T-helper 2 cell (primary cell): Measurements from ENCODE around the gene GGT5.
"Not testable (repeated sequence)": the region's sequence is repeated elsewhere in the genome, so short reads cannot be mapped to it uniquely, and the experiment has no call there.

Experiments used
- DNase-seq, 5 experiments: peaks; one replicate each; pipeline versions ENCODE4 v3.0.0 to v3.0.0-alpha.2; 2012 to 2022

Gene GGT5

DNA sequence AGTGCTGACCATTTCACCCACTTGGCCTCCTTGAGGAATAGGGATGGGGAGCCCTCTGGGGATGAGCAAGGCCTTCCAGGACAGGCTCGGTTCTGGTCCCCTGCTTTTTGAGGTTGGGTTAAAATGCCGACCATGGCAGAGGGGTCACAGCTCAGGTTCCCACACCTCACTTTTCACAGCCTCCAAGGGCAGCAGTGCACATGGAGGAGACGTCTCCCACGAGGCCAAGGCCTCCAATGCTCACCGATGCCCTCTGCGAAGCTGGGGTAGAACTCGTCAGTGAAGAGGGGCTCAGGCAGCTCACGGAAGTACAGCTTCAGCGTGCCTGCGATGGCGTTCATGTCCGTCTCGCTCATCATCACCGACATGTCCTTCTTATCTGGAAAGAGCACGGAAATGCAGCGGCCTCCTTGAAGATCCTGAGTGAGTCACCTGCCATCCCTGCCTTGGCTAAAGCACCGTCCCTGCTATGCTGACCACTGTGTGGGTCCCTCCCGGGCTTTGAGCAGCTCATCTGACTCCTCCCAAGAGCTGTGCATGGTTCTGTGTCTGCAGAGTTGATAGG is 17.4 kb upstream of the GGT5 start:
- not testable (repeated sequence) for DNase-seq

DNA sequence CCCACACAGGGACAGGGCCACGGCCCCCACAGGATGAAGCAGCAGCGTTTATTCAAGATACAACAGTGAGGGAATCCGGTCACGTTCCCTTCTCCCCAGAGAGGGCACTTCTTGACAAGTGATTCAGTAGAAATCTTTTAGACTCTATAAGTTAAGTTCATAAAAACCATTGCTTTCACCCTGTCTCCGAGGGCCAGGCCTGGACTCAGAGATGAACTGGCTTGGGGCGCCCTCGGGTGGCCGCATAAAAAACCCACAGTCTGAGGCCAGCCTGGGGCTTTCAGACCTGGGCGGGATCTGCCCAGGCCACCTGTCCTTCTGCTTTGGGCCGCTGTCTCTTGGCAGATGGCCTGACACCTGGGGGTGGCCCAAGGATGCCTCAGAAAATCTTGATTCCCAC is 14.6 kb upstream of the GGT5 start:
- peak; percentile 30 to 76 (median 50) for DNase-seq

DNA sequence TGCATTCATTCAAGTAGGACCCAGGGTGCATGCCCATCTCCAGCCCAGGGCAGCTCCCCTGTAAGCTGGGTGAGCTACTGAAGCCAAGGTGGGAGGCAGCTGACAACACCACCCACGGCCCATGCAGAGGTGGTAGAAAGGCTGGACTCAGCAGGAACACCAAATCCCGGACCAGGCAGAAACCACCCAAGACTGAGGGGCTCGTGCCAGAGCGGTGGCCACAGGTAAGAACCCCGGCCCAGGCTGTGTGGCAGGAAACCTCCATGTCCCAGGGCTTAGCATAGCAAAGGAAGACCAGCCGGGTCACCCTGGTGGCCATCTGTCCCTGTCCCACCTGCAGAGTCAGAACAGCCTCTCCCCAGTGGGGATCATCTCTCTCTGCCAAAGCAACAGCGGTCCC is 11.9 kb upstream of the GGT5 start:
- DNase-seq, result not testable (repeated sequence)

DNA sequence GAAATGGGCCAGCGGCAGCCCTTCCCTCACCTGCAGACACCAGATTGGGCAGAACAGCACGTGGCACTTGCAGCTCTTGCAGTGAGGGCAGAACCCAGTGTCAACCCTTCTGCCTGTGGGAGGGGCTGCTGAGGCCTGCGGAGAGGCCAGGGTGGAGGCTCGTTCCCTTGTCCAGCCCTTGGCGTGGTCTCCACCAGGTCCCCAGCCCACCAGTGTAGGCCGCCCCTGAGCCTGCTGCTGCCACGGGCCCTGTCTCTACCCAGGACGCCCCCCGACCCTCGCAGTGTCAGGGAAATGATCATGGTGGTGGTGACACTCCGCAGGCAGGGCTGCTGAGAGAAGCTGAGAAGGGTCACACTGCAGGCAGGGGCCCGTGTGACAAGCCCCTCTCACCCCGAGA is 11.3 kb upstream of the GGT5 start:
- not testable (repeated sequence) for DNase-seq

DNA sequence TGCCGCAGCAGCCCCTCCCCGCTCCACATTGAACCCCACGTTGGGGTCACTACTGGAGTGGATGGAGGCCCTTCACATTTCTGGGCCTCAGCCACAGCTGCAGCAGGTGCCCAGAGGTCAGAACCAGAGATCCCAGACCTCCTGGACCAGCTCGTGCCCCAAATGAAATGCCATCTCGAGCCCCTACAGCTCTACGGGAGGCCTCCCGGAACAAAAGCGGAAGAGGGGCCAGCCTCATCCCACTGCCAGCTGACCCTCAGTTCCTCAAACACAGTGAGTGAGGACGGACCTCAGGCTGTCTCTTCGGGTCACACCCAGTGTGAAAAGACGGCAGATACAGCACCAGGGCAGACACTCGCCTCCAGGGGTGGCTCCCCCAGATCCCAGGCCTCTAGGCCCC is 8.2 kb upstream of the GGT5 start:
- not testable (repeated sequence) for DNase-seq

DNA sequence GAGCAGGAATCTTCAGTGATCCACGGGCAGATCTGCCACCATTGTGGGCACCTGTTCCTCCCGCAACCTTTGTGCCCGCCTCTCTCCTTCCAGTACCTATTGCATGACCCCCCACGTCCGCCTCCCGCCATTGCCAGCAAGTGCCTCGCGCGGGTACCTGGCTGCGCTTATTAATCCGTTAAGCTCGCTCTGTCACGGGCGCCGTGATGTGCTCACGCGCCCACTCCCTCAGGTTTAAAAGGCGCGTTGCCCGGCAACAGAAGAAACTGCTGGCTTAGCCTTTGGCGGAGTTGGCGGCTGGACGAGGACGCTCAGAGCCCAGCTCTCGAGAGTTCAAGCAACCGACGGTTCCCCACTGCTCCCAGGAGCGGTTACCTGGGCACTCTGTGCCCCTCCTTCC is 6.4 kb upstream of the GGT5 start:
- not testable (repeated sequence) for DNase-seq

DNA sequence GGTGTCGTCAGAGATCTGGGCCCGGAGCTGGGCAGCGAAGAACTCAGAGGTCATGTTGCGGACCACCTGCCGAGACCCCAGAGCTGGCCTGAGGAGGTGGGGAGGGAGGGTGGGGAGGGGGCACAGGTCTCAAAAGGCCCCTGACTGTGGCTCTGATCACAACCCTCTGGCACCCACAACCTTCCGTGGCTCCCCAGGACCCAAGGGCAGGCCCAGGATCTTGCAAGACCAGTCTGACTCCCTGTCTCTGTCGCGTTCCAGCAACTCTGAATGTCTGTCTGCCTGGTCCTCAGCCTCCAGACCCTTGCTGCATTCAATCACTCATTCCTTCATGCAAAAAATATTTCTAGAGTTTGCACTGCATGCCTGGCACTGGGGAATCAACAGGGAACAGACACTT is 4.5 kb upstream of the GGT5 start:
- DNase-seq, result not testable (repeated sequence)

DNA sequence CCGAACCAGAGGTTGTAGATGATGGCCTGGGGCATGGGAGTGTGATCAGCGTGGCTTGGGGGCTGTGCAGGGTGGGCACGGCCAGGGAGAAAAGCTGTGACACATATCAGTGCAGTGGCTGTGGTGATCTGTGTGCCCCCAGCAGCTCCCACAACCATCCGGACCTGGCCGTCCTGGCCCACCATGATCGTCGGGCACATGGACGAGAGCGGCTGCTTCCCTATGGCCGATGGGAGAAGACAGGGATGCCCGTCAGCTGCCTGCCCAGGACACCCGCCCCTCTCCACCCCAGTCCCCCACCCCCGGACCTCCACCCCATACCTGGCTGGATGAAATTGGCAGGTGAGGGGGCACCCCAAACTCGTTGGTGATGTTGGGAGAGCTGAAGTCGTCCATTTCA is 3.7 kb upstream of the GGT5 start:
- DNase-seq, result not testable (repeated sequence)

DNA sequence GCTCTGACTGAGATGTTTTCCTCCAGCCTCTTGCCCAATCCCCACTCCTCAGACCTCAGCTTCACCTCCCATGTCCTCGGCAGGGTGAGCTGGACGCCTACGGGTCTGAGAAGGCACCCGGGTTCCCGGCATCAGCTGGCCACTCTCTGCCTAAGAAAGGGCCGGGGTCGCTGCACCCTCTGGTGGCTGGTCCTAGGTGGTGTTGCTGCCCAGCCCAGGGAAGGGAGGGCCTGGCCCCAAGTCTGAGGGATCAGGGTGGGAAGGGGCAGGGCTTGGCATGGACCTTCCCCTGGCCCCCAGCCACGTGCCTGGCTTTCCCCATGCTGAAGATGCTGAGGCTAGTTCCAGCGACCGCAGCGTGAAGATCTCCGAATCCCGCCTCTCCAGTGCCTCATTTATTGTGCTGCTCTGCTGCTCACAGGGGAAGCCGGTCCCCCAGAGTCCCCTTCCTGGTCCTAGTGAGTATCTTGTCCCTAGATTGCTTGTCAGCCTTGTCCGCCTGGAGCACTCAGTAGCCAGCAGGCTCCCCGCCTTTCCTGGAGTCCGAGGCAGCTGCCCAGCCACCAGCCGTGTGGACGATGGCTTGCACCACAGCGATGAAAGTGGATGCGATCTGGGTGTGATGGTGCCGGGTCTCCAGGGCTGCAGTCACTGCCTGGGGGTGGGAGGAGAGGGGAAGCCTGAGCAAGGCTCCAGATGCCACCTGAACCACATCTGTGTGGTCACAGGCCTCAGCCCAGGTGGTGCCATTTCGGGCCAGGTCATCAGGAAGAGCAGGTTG is 2.9 kb upstream of the GGT5 start:
- DNase-seq, result peak in 3 of 5 experiments; percentile 15 to 49 (median 36)

DNA sequence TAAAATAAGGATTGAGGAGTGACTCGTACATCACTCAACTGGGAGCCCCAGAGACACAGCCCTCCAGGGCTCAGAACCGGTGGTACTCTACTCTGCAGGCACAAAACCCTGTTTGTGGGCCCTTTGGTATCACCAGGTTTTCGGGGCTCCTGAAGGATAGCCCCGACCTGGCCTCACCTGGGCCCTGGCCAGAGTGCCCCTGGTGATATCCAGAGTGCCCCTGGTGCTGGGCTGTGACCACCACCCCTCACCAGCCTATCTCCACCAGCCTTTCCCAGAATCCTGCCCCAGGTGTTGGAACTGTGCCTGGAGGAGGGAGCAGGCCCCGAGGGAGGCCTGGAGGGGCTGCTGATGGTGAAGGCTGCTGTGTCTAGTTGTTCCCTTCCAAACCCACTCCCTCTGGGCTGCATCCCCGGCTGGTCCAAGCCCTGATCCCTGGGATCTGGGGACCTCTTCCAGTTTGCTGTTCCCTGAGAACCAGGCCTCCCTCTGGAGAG is 2.2 kb upstream of the GGT5 start:
- DNase-seq, result no peak

DNA sequence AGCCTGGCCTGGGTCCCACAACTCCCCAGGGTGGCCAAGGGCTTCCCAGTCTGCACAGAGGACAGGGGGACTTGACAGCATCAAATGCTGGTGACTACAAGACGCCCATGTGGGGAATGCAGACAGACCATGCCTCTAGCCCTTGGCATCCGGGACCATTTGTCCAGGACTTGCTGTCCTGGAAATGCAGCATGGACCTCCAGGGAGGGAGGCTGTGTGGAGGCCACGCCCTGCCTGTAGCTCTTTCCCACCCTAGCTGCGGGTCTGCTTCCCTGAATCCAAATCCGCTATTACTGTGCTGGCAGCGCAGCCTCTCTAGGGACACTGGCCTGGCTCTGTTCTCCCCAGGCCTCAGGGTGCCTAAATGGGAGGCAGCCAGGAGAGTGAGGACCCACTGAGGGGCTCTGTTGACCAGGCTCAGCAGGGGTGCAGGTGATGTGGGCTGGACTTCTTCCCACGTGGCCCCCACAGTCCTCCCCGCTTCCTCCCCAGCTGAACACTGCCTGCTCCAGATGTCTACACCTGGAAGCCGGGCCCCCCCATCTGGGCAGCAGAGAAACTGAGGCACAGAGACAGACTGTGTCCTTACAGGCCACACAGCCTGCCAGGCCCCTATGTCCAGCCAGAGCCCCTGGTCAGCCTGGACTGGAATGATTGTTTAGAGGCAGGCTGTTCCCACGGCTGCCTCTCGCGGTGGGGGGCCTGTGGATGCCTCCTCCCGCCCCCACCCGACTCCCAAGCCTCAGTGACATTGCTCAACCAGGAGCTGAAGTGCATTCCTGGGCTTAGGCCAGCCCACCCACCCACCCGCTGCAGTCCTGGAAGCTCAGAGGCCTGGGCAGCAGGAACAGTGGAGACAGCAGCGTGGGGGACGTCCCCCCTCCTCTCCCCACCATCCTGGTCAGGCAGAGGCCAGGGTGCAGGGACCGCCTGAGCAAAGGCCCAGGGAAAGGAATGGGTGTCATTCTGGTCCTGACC is 991 bp upstream of the GGT5 start:
- DNase-seq, result not testable (repeated sequence)

DNA sequence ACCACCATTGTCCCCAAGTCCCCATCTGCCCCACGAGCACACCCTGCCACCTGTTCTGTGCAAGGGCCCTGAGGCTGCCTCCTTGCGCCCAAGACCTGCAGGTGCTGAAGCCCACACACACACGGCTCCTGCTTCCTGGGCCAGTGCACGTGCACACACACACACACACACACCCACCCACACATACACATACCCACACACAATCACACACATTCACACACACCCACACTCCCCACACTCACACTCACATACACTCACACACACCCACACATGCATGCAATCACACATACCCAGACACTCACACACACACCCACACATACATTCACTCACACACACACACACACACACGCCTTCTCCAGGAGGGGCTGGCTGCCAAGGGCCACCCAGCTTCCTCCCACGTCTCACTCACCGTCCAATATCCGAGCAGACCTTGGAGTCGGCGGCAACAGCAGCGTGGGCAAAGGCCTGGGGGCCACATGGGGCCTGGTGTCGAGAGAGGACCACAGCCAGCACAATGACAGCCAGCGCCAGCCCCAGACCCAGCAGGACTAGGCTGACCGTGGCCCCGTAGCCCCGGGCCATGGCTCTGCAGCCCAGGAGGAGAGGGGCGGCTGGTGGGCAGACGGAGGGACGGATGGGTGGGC is 616 bp downstream of the GGT5 start:
- DNase-seq, result peak in 1 of 5 experiments; percentile 21

DNA sequence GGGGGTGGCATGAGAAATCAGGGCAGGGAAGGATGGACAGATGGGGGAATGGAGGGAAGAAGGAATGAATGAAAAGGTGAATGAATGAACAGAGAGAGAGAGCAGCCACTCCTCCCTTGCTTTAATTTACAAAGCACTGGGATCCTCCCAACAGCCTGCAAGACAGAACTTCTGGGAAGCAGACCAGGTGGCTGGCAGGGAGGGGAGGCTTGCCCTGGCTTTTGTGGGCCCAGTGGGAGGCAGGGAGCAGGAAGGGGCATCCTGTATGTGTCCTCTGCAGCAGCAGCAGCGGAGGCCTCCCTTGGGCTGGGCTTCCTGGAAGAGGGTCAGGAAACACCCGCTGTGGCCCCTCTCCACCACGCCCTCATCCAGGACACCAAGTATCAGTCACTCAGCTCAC is 1.5 kb downstream of the GGT5 start:
- not testable (repeated sequence) for DNase-seq

DNA sequence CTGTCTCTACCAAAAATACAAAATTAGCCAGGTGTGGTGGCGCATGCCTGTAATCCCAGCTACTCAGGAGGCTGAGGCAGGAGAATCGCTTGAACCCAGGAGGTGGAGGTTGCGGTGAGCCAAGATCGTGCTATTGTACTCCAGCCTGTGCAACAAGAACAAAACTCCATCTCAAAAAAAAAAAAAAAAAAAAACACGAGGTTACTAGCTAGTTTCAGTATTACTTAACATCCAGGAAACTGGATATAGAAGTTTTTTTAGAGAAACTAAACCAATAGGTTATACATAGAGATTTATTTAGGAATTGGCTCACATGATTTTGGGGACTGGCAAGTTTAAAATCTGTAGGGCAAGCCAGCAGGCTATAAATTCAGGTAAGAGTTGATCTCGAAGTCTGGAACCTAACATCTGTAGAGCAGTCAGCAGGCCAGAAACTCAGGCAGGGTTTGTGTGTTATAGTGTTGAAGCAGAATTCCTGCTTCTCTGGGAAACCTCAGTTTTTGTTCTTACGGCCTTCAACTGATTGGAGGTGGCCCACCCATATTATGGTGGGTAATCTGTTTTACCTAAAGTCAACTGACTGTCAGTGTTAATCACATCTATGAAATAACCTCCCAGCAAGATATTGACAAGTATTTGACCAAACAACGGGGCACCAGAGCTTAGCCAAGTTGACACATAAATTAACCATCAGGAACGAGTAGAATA is 3.7 kb downstream of the GGT5 start:
- DNase-seq, result peak in 1 of 5 experiments; percentile 50

DNA sequence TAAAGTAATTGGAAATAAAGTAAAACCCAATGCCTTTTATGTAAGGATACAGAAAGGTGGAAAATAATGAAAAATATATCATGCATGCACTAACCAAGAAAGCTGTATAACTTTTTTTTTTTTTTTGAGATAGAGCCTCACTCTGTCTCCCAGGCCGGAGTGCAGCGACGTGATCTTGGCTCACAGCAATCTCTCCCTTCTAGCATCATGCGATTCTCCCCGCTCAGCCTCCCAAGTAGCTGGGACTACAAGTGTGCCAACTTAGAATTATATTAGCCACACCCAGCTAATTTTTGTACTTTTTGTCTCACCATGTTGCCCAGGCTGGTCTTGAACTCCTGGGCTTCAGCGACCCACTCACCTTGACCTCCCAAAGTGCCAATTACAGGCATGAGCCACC is 4.5 kb downstream of the GGT5 start:
- no peak for DNase-seq

DNA sequence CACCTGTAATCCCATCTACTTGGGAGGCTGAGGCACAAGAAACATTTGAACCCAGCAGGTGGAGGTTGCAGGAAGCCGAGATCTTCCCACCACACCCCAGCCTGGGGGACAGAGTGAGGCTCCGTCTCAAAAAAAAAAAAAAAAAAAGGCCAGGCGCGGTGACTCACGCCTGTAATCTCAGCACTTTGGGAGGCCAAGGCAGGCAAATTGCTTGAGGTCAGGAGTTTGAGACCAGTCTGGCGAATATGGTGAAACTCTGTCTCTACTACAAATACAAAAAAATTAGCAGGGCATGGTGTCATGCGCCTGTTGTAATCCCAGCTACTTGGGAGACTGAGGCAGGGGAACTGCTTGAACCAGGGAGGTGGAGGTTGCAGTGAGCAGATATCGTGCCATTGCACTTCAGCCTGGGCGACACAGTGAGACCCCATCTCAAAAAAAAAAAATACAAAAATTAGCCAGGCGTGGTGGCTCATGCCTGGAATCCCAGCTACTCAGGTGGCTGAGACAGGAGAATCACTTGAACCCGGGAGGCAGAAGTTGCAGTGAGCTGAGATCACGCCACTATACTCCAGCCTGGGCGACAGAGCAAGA is 6.7 kb downstream of the GGT5 start:
- DNase-seq, result not testable (repeated sequence)

DNA sequence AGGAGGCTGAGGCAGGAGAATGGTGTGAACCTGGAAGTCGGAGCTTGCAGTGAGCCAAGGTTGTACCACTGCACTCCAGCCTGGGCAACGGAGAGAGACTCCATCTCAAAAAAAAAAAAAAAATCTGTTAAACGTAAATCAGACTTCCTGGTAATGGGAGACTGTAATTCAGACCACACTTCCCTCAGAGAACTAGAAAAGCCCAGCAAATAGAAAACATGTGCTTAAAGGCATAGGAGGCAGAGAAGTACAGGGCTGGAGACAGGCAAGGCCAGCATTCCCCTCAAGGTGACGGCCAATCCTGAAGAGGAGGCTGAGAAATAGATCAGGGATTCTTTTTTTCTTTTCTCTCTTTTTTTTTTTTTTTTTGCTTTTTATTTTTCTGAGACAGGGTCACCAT is 8.2 kb downstream of the GGT5 start:
- DNase-seq, result no peak

DNA sequence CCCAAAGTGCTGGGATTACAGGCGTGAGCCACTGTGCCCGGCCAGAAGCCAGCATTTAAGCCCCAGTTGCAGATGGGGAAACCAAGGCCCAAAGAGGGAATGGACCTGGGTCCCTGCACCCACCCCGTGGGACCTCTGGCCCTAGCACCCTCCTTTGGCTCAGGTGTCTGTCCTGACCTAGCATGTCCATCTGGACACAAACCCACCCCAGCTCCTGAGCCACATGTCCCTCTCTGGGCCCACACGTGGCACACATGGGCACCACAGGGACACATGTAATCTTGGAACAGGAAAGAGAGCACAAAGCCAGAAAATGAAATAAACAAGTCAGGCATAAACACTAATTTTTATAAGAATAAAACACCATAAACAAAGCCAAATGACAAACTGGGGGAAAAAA is 9.6 kb downstream of the GGT5 start:
- DNase-seq, result no peak

DNA sequence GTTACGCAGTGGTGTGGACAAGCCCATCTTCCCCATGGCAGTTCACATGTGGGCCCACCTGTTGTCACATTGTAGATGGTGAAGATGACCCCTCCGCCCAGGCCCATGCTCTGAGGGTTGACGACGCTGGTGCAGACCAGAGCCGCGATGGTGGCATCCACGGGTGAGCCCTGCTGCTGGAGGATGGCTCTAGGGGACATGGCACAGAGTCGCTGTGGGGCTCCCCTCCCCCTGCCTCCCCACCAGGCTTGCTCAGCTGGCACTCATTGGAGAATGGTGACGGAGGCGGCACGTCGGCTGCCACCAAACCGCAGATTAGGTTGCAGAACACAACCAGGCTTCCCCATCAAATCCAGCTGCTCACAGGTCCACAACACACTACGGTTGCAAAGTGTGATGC is 11.1 kb downstream of the GGT5 start:
- DNase-seq, result no peak

DNA sequence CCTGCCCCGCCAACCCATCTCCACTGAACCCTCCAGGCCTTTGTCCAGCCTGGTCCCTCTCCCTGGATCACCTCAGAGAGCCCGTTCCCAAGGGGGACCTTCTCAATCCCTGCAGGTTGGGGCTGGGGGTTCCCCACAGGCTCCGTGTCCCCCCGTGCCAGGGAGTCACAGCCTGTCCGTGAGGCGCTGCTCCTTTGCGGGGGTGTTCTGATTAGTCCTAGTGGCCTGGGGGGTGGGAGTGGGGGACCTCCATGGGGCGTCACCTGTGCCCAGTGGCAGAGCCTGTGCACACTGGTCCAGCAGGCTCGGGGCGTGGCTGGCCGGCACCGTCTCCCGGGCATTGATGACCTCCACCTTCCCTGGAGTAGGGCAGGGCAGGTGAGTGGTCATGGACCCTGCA is 11.6 kb downstream of the GGT5 start:
- no peak for DNase-seq

DNA sequence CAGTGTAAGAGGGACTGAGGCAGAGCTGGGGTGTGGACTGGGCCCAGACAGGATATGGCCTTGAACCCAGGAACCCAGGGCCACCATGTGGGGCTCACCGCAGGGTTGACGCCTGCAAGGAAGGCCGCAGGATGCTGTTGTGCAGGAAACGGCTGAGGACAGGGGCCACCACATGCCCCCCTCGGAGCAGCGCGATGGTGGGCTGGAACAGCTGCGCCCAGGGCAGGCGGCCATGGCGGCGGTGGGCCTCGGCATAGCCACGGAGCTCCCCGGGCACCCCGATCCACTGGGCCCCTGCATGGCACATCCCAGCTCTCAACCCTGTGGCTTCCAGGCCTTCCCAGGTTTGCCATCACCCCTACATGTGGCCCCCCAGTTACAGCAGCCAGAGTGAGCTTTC is 12.2 kb downstream of the GGT5 start:
- no peak for DNase-seq

DNA sequence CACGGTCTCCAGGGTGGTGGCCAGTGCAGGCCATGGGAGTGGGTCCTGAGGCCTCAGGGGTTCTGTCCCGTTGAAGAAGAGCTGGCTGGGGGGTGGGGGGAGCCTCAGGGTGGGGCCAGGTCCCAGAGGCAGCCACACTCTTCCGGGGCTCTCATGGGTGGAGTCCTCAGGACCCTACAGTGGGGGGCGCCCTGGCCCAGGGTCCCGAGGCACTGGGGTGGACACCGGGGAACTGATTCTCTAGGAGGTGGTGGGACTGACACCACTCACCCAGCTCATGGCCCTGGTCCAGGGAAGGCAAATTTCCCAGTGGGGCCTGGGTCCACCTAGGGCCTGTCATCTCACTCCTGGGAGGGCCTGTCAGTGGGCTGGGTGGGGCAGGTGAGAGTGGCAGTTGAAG is 12.8 kb downstream of the GGT5 start:
- no peak for DNase-seq
